NOMO-1 (cell line): ENCODE data around the gene MRPL17.
"Not testable (repeated sequence)": the region's sequence is repeated elsewhere in the genome, so short reads cannot be mapped to it uniquely, and the experiment has no call there.

ENCODE experiments used
- DNase-seq, 2 experiments: peaks; one replicate each; lab custom pipeline; 2025; ENCODE audit not compliant: unreplicated experiment in 2 of 2; lab: John Stamatoyannopoulos, UW

The MRPL17 gene

GRCh38 chr11:6684068-6684467, 928 bp upstream of the MRPL17 start:
- not testable (repeated sequence) for DNase-seq

GRCh38 chr11:6682591-6682935, 577 bp downstream of the MRPL17 start:
- DNase-seq = no peak

GRCh38 chr11:6681949-6682348, 1.2 kb downstream of the MRPL17 start:
- no peak for DNase-seq

- no peak for DNase-seq
These were observed 1.6 kb downstream of the MRPL17 start for GRCh38 chr11:6681505-6681904.

GRCh38 chr11:6677018-6677417, 6.1 kb downstream of the MRPL17 start:
- DNase-seq = no peak

- DNase-seq = no peak
These were observed 8.3 kb downstream of the MRPL17 start for GRCh38 chr11:6674862-6675261.

GRCh38 chr11:6674219-6674597, 8.9 kb downstream of the MRPL17 start:
- no peak for DNase-seq

- no peak for DNase-seq
These were observed 9.5 kb downstream of the MRPL17 start for GRCh38 chr11:6673523-6674218.

- no peak for DNase-seq
These were observed 11.1 kb downstream of the MRPL17 start for GRCh38 chr11:6671991-6672390.

- no peak for DNase-seq
These were observed 12.8 kb downstream of the MRPL17 start for GRCh38 chr11:6670202-6670830.

- DNase-seq = peak in 1 of 2 experiments; percentile 25
These were observed 15.3 kb downstream of the MRPL17 start for GRCh38 chr11:6667733-6668374.

GRCh38 chr11:6666302-6667183, 16.6 kb downstream of the MRPL17 start:
- DNase-seq = no peak

- DNase-seq = no peak
These were observed 18.6 kb downstream of the MRPL17 start for GRCh38 chr11:6664551-6664950.

- no peak for DNase-seq
These were observed 19.2 kb downstream of the MRPL17 start for GRCh38 chr11:6663794-6664469.

- DNase-seq = no peak
These were observed 22.4 kb downstream of the MRPL17 start for GRCh38 chr11:6660712-6661111.

GRCh38 chr11:6658647-6659046, 24.5 kb downstream of the MRPL17 start:
- DNase-seq = no peak

- DNase-seq = no peak
These were observed 25.8 kb downstream of the MRPL17 start for GRCh38 chr11:6657346-6657745.

GRCh38 chr11:6656936-6657335, 26.2 kb downstream of the MRPL17 start:
- DNase-seq = no peak

- no peak for DNase-seq
These were observed 26.6 kb downstream of the MRPL17 start for GRCh38 chr11:6656584-6656915.

GRCh38 chr11:6655790-6656583, 27.2 kb downstream of the MRPL17 start, which contains the start of gene DCHS1:
Gene DCHS1 (minus strand): TSS chr11:6655809. CDS start chr11:6641613, 14,196 bp downstream.
- DNase-seq = no peak
